Jurkat, Clone E6-1 (cell line): ENCODE data around the gene FOXJ2. TPM values are rescaled to one million over a fixed set of nuclear protein-coding genes. Genes with fewer than 3 reads are reported as not detected.
"Not testable (repeated sequence)": the region's sequence is repeated elsewhere in the genome, so short reads cannot be mapped to it uniquely, and the experiment has no call there.

Experiments
- DNase-seq: peaks from one replicate; pipeline ENCODE4 v3.0.0-alpha.2; 2011; ENCODE audit warnings: low read depth, low spot score
- H3K4me3 ChIP-seq: 2 replicates; pipeline ENCODE4 v1.5.1; 2011; ENCODE audit warnings: mild to moderate bottlenecking, low read length, control low read depth, moderate library complexity
- polyA plus RNA-seq: library from polyadenylated mRNA; unstranded; fragments of >200 nt; gene quantifications from one replicate; pipeline ENCODE4 v1.2.1, GENCODE V29; 2012; ENCODE audit warnings: missing spikeins; ENCODE audit not compliant: insufficient read length, insufficient read depth

FOXJ2 gene
- polyA plus RNA-seq = 10.4 TPM

GRCh38 chr12:8032242-8033152 is at the start of gene FOXJ2:
FOXJ2 (plus strand) TSS chr12:8032716; CDS start chr12:8039833, 7,117 bp downstream.
- DNase-seq = no peak
- peak within 1 kb of the TSS; percentile 85 for H3K4me3 ChIP-seq

GRCh38 chr12:7983019-7983418 is 49.5 kb upstream of the FOXJ2 start:
- DNase-seq, H3K4me3 ChIP-seq: not testable (repeated sequence)

- not testable (repeated sequence) for H3K4me3 ChIP-seq, DNase-seq
Observed at GRCh38 chr12:7983460-7983859, 49.1 kb upstream of the FOXJ2 start.

- no peak for DNase-seq
- no peak overlapping the region for H3K4me3 ChIP-seq
Observed at GRCh38 chr12:7984900-7985299, 47.6 kb upstream of the FOXJ2 start.

GRCh38 chr12:7985802-7986418 is 46.6 kb upstream of the FOXJ2 start:
- H3K4me3 ChIP-seq = no peak overlapping the region
- DNase-seq = no peak

GRCh38 chr12:7989827-7990491 is 42.6 kb upstream of the FOXJ2 start:
- H3K4me3 ChIP-seq = peak overlapping the region; percentile 17
- peak; percentile 66 for DNase-seq

- no peak for DNase-seq
- no peak overlapping the region for H3K4me3 ChIP-seq
Observed at GRCh38 chr12:7991535-7991934, 41.0 kb upstream of the FOXJ2 start.

- no peak for DNase-seq
- no peak overlapping the region for H3K4me3 ChIP-seq
Observed at GRCh38 chr12:7994731-7995205, 37.7 kb upstream of the FOXJ2 start.

- no peak overlapping the region for H3K4me3 ChIP-seq
- peak; percentile 80 for DNase-seq
Observed at GRCh38 chr12:7995266-7995963, 37.1 kb upstream of the FOXJ2 start.

- not testable (repeated sequence) for DNase-seq, H3K4me3 ChIP-seq
Observed at GRCh38 chr12:8000827-8001226, 31.7 kb upstream of the FOXJ2 start.

GRCh38 chr12:8001496-8001895 is 31.0 kb upstream of the FOXJ2 start:
- DNase-seq, H3K4me3 ChIP-seq: not testable (repeated sequence)

GRCh38 chr12:8004897-8005296 is 27.6 kb upstream of the FOXJ2 start:
- H3K4me3 ChIP-seq, DNase-seq: not testable (repeated sequence)

- no peak for DNase-seq
Observed at GRCh38 chr12:8011331-8011730, 21.2 kb upstream of the FOXJ2 start.

GRCh38 chr12:8012651-8013309 is 19.7 kb upstream of the FOXJ2 start:
- no peak for DNase-seq
- no peak overlapping the region for H3K4me3 ChIP-seq

More at GRCh38 chr12:8011331-8011730, 21.2 kb upstream of the FOXJ2 start:
- H3K4me3 ChIP-seq = no peak overlapping the region

GRCh38 chr12:8014836-8015235 is 17.7 kb upstream of the FOXJ2 start:
- H3K4me3 ChIP-seq = no peak overlapping the region
- DNase-seq = no peak

- DNase-seq = not testable (repeated sequence)
- H3K4me3 ChIP-seq = peak overlapping the region; percentile 62
Observed at GRCh38 chr12:8018213-8018612, 14.3 kb upstream of the FOXJ2 start.

- DNase-seq = peak; percentile 63
- peak overlapping the region; percentile 62 for H3K4me3 ChIP-seq
Observed at GRCh38 chr12:8018666-8019581, 13.6 kb upstream of the FOXJ2 start.
